SK-N-MC (cell line): Measurements from ENCODE around the gene MAPKAPK2.

ENCODE experiments used
- DNase-seq: peaks from one replicate; pipeline ENCODE4 v3.0.0-alpha.2; 2011; ENCODE audit warnings: low read depth, low spot score
- H3K27ac ChIP-seq: fragments of 200-600 bp; sonication (generic); 2 replicates; pipeline ENCODE4 v1.5.1; 2016; ENCODE audit warnings: mixed run types
- H3K36me3 ChIP-seq: fragments of 200-600 bp; sonication (generic); 2 replicates; pipeline ENCODE4 v1.6.1; 2017; ENCODE audit warnings: antibody characterized with exemption, low read length, mixed read lengths; ENCODE audit not compliant: insufficient read depth
- H3K4me3 ChIP-seq: fragments of 200-600 bp; sonication (generic); 2 replicates; pipeline ENCODE4 v1.5.1; 2016
- H3K9ac ChIP-seq: fragments of 200-600 bp; sonication (generic); 2 replicates; pipeline ENCODE4 v1.8.0; 2017; ENCODE audit warnings: mixed run types, mixed read lengths; ENCODE audit not compliant: insufficient read length
- H3K9me3 ChIP-seq: fragments of 200-600 bp; sonication (generic); 2 replicates; pipeline ENCODE4 v1.6.1; 2017; ENCODE audit warnings: low read depth, mild to moderate bottlenecking, antibody characterized with exemption, low read length, moderate library complexity, mixed read lengths
- EZH2 ChIP-seq: fragments of 200-600 bp; sonication (generic); IDR thresholded peaks from one replicate; pipeline ENCODE4 v1.6.1; 2017; ENCODE audit warnings: antibody characterized with exemption
- FOXP2 ChIP-seq: optimal IDR thresholded peaks from 2 replicates; pipeline ENCODE3; 2011; ENCODE audit warnings: mild to moderate bottlenecking, moderate library complexity; ENCODE audit not compliant: insufficient read depth; ENCODE audit errors: extremely low read length, control extremely low read depth
- POLR2AphosphoS5 ChIP-seq: IDR thresholded peaks from 2 replicates; pipeline ENCODE4 v1.6.1; 2012; ENCODE audit warnings: mild to moderate bottlenecking, low read depth, low read length, borderline replicate concordance

Gene MAPKAPK2

GRCh38 chr1:206674745-206675175, 9.9 kb upstream of the MAPKAPK2 start:
- H3K9ac ChIP-seq: no peak overlapping the region
- no peak overlapping the region for H3K4me3 ChIP-seq
- H3K36me3 ChIP-seq: no peaks in the 10 kb centered on the region
- H3K27ac ChIP-seq: no peak overlapping the region
- H3K9me3 ChIP-seq: no peaks in the 10 kb centered on the region
- TF ChIP-seq POLR2AphosphoS5 (no peak), FOXP2 (peak; percentile 60)
- DNase-seq: no peak

GRCh38 chr1:206676499-206676898, 8.2 kb upstream of the MAPKAPK2 start:
- no peak overlapping the region for H3K4me3 ChIP-seq
- H3K9me3 ChIP-seq: no peaks in the 10 kb centered on the region
- no peak for TF ChIP-seq POLR2AphosphoS5
- no peak for TF ChIP-seq EZH2
- TF ChIP-seq FOXP2: no peak
- H3K36me3 ChIP-seq: no peaks in the 10 kb centered on the region
- DNase-seq: no peak
- no peak overlapping the region for H3K9ac ChIP-seq
- H3K27ac ChIP-seq: no peak overlapping the region

GRCh38 chr1:206678490-206678889, 6.2 kb upstream of the MAPKAPK2 start:
- DNase-seq: no peak
- no peaks in the 10 kb centered on the region for H3K9me3 ChIP-seq
- no peak for TF ChIP-seq EZH2
- TF ChIP-seq FOXP2: no peak
- TF ChIP-seq POLR2AphosphoS5: no peak
- H3K9ac ChIP-seq: no peak overlapping the region
- H3K27ac ChIP-seq: no peak overlapping the region
- no peak overlapping the region for H3K4me3 ChIP-seq
- no peaks in the 10 kb centered on the region for H3K36me3 ChIP-seq

GRCh38 chr1:206679738-206680211, 4.9 kb upstream of the MAPKAPK2 start:
- Histone ChIP-seq H3K4me3 (no peak overlapping the region), H3K9ac (no peak overlapping the region), H3K27ac (no peak overlapping the region), H3K36me3 (no peaks in the 10 kb centered on the region), H3K9me3 (no peaks in the 10 kb centered on the region)
- TF ChIP-seq EZH2 (no peak), FOXP2 (no peak), POLR2AphosphoS5 (no peak)
- no peak for DNase-seq

GRCh38 chr1:206680279-206680678, 4.4 kb upstream of the MAPKAPK2 start:
- TF ChIP-seq FOXP2 (no peak), POLR2AphosphoS5 (no peak), EZH2 (no peak)
- H3K4me3 ChIP-seq: no peak overlapping the region
- H3K9me3 ChIP-seq: no peaks in the 10 kb centered on the region
- no peak overlapping the region for H3K27ac ChIP-seq
- no peak overlapping the region for H3K9ac ChIP-seq
- DNase-seq: no peak
- H3K36me3 ChIP-seq: no peaks in the 10 kb centered on the region

GRCh38 chr1:206681359-206681758, 3.3 kb upstream of the MAPKAPK2 start:
- TF ChIP-seq FOXP2: no peak
- no peak for TF ChIP-seq POLR2AphosphoS5
- no peak for TF ChIP-seq EZH2
- Histone ChIP-seq H3K9ac (no peak overlapping the region), H3K27ac (no peak overlapping the region), H3K36me3 (no peaks in the 10 kb centered on the region), H3K4me3 (no peak overlapping the region), H3K9me3 (no peaks in the 10 kb centered on the region)
- no peak for DNase-seq

GRCh38 chr1:206682111-206682510, 2.6 kb upstream of the MAPKAPK2 start:
- Histone ChIP-seq H3K27ac (no peak overlapping the region), H3K9me3 (no peaks in the 10 kb centered on the region), H3K9ac (no peak overlapping the region), H3K36me3 (no peaks in the 10 kb centered on the region), H3K4me3 (peak overlapping the region; percentile 3; the same call in 1 of the 2 replicates)
- no peak for DNase-seq
- TF ChIP-seq FOXP2: no peak
- no peak for TF ChIP-seq POLR2AphosphoS5
- TF ChIP-seq EZH2: no peak

- no peak for DNase-seq
- H3K4me3 ChIP-seq: no peak overlapping the region
- no peak overlapping the region for H3K9ac ChIP-seq
- no peaks in the 10 kb centered on the region for H3K9me3 ChIP-seq
- H3K36me3 ChIP-seq: no peaks in the 10 kb centered on the region
- no peak overlapping the region for H3K27ac ChIP-seq
- no peak for TF ChIP-seq EZH2
- no peak for TF ChIP-seq FOXP2
- no peak for TF ChIP-seq POLR2AphosphoS5
Measured at GRCh38 chr1:206683313-206683712, 1.4 kb upstream of the MAPKAPK2 start.

GRCh38 chr1:206684003-206684402, 702 bp upstream of the MAPKAPK2 start:
- no peak overlapping the region for H3K9ac ChIP-seq
- no peaks in the 10 kb centered on the region for H3K9me3 ChIP-seq
- peak overlapping the region; percentile 81 for H3K4me3 ChIP-seq
- no peak for TF ChIP-seq FOXP2
- TF ChIP-seq POLR2AphosphoS5: no peak
- no peak for TF ChIP-seq EZH2
- no peak overlapping the region for H3K27ac ChIP-seq
- H3K36me3 ChIP-seq: no peaks in the 10 kb centered on the region
- DNase-seq: no peak
